SW 1271 (cell line): ENCODE data around the gene CDH15.

ENCODE experiments used
- DNase-seq, 2 experiments: peaks; one replicate each; lab custom pipeline; 2025; lab: John Stamatoyannopoulos, UW

Gene CDH15

DNA sequence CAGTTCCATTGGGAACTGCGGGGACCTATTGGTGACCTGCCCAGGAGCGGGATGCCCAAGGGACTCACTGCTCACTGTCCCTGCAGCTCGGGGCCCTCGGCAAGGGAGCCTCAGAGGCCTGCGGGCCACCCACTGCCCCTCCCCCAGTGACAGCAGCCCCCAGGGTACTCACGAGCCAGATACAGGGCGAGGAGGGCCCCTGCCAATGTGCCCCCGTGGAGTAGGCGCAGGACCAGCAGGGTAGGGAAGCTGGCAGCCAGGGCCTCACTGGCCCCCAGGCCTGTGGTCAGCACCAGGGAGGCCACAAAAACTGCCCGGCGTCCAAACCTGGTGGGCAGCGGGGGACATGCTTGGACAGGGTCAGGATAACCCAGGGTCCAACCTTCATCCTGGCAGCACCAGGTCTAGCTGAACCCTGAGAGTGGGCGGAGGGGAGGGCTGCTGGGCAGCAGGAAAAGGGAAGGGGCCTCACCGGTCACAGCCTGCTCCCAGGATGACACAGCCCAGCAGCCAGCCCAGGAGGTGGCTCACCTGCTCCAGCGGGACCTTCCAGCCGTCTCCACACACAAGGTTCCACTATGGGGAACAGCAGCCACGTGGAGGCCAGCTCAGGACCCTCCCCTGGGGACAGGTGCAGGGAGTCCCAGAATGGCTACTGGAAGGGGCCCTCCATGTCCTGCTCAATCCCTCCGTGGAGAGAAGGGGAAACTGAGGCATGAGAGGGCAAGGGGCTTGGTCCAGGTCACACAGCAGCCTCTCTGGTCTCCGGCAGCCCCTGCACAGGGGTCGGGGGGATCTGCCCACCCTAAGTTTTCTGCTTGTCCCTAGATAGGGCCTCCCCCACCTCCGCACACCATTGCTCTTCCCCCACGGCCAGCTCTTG, 27.9 kb downstream of the CDH15 start:
- DNase-seq: no peak

DNA sequence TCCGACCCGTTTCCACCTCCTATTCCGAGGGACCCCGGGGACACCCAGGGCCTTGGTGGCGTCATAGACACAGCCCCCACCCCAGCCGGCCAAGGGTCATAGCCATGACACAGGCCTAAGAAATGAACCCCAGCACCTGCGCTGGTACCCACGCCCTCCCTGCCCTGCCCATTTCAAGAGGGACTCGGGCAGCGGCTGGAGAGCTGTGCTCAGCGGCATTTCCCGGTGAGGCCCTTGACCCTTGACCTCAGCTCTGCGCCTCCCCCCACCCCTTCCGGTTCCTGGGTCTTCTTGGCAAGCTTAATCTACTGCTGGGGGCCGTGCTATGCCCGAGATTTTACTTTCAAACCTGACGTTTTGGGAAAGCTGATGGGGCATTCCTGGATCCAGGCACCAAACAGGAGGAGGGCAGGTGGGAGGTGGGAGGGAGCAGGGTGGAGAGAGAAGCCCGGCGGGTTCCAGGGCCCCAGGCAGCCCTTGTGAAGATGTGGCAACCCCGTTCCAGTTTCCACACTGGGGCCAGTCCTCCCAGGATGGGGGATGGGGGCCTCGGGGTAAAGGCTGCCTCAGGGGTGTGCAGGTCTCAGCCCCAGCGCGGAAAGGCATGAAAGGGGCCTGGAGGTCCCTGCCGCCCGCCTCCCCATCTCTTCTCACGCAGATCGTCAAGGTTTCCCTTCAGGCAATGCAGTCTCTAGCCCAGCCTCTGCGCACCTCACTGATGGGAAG, 28.7 kb downstream of the CDH15 start, which contains the start of gene SLC22A31:
SLC22A31 (minus strand) TSS at position 414 of the 726 bp plus-strand sequence; CDS start at position 378, 36 bp downstream.
- no peak for DNase-seq

- DNase-seq: no peak
Observed at GRCh38 chr16:89200850-89201411, 29.4 kb downstream of the CDH15 start.

DNA sequence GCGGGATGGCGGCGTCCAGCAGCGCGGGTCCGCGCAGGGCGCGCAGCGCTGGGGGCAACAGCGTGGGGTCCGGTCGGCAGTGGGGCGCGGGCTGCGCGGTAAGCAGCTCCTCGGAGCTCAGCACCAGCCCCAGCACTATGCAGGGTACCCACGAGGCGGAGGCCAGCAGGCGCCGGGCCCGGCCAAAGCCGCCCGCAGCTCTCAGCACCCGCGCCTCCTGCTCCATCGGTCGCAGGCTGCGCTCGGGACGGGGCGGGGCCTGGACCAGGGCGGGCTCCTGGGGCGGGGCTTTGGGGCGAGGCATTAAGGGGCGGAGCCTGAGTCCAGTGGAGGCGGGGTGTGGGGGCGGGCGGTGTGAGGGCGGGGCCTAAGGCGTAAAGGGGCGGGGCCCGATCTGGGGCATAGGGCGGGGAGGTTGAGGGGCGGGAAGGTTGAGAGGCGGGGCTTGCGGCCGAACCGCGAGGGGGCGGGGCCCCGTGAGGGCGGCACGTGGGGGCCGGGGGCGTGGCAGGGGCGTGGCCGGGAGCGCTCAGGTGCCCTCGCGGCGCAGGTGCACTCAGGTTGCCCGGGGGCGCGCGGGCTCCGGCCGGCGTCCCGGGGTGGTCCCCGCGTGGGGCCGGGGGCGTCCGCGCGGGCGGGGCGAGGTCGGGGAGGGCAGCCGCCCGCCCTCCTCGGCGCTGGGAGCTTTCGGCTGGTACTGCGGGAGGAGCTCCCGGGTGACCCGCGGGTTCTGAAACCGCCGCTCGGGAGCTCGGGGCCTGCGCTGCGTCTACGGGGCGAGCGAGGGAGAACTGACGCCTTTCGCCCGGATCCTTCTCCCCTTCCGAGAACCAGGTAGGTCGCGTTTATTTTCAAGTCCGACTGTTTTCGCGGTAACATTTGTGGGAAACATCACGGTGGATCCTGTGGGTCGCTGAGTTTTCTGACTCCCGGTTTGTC, 30.2 kb downstream of the CDH15 start:
- DNase-seq: peak in 1 of 2 experiments; percentile 15

DNA sequence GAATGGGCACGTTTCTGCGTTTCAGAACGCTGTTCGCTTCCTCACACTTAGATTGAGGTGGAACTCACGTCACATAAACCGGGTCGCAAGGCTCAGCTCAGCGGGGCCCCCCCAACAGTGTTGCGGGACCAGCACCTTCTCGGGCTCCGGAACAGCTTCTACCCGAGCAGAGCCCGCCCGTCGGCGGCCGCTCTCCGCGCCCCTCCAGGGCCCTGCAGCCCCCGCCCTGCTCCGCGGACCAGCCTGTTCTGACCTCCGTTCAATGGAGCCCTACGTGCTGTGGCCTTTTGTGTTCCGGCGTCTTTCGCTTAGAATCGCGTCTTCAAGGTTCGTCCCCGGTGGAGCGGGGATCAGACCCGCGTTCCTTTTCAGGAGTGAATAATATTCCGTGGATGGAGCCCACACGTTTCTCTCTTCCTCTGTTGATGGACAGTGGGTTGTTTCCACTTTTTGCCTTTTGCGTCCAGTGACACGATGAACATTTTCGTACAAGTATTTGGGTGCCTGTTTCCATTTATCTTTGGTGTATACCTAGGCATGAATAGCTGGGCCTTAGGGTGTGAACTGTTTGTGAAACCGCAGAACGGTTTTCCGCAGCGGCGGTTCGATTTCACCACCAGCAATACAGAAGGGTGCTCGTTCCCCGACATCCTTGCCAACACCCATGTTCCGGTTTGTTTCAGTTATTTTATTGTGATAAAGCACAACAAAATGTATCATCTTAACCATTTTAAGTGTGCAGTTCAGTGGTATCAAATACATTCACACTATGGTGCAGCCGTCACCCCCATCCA, 31.1 kb downstream of the CDH15 start:
- no peak for DNase-seq

DNA sequence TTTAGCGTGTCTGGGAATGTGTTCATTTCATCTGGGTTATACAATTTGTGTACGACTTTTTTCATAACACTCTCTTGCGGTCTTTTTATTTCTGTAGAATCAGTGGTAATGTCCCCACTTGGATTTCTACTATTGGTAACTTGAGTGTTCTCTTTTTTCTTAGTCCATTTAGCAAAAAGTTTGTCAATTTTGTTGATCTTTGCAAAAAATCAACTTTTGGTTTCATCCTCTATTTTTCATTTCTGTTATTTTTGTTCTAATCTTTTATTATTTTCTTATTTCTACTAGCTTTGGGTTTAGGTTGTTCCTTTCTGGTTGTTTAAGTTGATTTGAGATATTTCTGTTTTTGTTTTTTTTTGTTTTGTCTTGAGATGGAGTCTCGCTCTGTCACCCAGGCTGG, 36.4 kb downstream of the CDH15 start:
- DNase-seq: no peak

- DNase-seq: no peak
Observed at GRCh38 chr16:89209522-89210044, 38.0 kb downstream of the CDH15 start.

GRCh38 chr16:89210165-89210903, 38.8 kb downstream of the CDH15 start:
- no peak for DNase-seq

DNA sequence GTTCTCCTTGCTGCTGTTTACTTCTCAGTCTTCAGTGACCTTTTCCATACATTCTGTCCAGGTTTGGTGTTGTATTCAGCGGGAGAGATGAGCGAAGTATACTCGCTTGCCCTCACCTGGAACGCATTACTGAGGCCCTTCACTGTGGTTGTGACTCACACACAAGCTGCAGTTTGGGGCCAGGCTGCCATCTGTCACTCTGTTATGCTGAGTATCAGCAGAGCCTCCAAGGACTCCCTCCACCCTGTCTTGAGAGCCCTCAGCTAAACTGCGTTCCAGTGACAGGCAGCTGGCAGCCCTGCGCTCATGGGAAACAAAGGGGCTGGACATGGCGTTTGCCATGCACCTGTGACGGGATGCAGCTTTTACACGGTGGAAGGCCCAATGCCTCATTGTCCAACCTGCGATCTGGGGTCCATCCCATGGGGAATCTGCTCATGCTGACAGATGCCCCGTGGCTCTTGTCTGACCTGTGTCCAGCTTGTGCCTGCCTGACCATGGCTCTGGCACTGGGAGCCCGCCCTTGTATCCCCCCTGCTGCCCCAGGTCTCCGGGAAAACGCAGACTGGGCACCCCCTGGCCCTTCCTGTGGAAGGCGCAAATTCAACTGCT, 39.5 kb downstream of the CDH15 start:
- no peak for DNase-seq

- peak; percentile 30 to 70 for DNase-seq
Observed at GRCh38 chr16:89216315-89217137, 45.0 kb downstream of the CDH15 start.

DNA sequence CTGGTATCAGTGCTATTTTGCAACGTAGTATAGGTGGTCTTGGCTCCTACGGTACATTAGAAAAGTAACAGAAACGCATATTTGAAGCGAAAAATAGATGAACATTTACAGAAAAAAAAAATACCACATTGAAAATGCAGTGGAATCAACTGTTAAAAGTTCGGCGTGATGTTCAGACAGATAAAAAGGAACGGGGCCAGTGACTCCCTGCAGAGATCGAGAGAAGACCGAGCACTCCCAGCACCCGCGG, 45.5 kb downstream of the CDH15 start:
- DNase-seq: no peak

- peak; percentile 54 to 78 for DNase-seq
Observed at GRCh38 chr16:89217388-89218191, 46.0 kb downstream of the CDH15 start, which contains the start of gene ZNF778. ZNF778 (plus strand) TSS chr16:89217703; CDS start chr16:89221128, 3,425 bp downstream.

GRCh38 chr16:89219365-89219764, 47.8 kb downstream of the CDH15 start:
- DNase-seq: no peak

- no peak for DNase-seq
Observed at GRCh38 chr16:89221604-89222003, 50.1 kb downstream of the CDH15 start.

DNA sequence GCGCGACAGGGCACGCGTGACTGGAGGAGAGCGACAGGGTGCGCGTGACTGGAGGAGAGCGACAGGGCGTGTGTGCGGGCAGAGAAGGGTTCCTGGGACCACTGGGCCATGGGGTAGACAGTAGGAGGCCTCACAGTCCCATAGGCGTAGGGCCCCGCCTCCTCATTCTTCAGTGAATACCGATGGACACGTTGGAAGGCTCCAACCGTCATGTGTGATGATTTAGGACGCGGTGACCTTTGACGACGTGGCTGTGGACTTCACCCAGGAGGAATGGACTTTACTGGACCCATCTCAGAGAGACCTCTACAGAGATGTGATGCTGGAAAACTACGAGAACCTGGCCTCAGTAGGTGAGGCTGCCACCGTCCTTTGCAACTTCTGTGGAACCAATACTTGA, 51.4 kb downstream of the CDH15 start:
- DNase-seq: no peak

DNA sequence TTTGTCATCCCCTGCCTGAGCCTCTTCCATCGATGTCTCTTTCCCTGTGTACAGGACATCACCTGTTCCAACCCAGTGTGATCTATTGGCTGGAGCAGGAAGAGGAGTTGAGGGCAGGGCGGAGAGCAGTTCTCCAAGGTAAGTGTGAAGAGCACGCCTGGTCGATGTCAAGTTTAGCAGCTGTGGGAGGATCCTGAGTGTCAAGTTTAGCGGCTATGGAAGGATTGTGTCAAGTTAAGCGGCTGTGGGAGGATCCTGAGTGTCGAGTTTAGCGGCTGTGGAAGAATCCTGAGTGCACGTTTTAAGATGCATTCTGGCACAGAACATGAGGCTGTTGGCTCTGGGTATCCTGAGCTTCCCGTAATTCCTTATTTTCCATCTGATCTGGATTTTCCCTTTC, 53.1 kb downstream of the CDH15 start:
- DNase-seq: no peak

DNA sequence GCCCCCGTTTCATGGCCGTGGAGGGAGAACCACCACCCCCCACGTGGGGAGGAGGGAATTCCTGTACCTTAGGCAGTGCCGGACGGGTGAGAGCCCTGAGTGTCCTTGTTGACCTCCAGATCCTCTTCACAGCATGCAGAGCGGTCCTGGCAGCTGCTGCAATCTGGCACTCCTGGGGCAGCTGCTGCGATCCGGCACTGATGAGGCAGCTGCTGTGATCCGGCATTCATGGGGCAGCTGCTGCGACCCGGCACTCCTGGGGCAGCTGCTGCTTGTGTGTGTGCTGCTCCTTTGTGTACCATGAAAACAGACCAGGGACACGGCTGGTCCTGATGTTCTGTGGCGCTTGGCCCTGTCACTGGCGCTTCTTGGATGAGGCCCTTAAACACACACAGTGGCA, 58.7 kb downstream of the CDH15 start:
- no peak for DNase-seq

DNA sequence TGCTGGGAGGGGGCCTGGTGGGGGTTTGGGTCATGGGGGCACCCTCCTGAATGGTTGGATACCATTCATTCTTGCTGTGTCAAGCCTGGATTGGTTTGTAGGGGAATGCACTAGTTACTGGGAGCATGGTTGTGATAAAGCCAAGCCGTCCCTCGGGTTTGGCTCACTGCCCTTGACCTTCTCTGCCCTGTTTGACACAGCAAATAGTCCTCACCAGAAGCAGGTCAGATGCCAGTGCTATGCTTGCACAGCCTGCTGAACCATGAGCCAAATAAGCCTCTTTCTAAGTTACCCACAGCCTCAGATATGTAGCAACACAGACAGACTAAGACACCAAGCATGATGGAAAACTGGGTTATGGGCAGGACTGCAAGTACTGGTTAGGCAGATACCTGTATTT, 60.6 kb downstream of the CDH15 start:
- no peak for DNase-seq
